ENCODE data around the gene LILRA1.
"Not testable (repeated sequence)": the region's sequence is repeated elsewhere in the genome, so short reads cannot be mapped to it uniquely, and the experiment has no call there.

The LILRA1 gene

DNA sequence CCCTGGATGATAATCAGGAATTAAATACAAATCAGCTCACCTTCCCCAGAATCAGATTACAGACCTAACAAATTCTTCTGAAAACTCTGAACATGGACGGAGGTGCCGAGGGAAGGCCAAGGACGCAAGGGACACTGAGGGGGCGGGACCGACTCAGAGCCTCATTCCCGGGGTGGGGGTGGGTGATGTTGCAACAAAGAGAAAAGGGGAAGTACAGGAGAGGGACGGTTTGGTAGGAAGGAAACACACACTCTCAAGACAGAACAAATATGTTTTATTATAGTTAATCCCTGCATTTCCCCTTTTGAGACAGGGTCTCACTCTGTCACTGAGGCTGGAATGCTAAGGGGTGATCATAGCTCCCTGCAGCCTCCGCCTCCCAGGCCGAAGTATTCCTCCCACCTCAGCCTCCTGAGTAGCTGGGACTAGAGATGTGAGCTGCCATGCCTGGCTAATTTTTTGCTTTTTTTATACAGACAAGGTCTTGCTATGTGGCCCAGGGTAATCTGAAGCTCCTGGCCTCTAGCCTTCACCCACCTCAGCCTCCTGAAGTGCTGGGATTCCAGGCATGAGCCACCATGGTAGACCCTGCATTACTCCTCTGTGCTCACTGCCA lies 20.6 kb upstream of the LILRA1 start:
- H3K4me3 ChIP-seq: peak overlapping the region; percentile 30
- TF ChIP-seq, protein P1, sequence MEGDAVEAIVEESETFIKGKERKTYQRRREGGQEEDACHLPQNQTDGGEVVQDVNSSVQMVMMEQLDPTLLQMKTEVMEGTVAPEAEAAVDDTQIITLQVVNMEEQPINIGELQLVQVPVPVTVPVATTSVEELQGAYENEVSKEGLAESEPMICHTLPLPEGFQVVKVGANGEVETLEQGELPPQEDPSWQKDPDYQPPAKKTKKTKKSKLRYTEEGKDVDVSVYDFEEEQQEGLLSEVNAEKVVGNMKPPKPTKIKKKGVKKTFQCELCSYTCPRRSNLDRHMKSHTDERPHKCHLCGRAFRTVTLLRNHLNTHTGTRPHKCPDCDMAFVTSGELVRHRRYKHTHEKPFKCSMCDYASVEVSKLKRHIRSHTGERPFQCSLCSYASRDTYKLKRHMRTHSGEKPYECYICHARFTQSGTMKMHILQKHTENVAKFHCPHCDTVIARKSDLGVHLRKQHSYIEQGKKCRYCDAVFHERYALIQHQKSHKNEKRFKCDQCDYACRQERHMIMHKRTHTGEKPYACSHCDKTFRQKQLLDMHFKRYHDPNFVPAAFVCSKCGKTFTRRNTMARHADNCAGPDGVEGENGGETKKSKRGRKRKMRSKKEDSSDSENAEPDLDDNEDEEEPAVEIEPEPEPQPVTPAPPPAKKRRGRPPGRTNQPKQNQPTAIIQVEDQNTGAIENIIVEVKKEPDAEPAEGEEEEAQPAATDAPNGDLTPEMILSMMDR (IDR thresholded peaks at IDR 0.05): no peak
- H3K27ac ChIP-seq: peak overlapping the region in 1 of 2 donors; percentile 54
- no peak for DNase-seq (ENCODE audit: low spot score)

GRCh38 chr19:54573330-54573872 lies 20.0 kb upstream of the LILRA1 start, which contains the start of gene LILRA2:
Gene LILRA2 (plus strand): TSS chr19:54573790. CDS start chr19:54573879, 89 bp downstream.
- Histone ChIP-seq H3K27ac (peak within 1 kb of the TSS in 1 of 2 donors; percentile 54), H3K4me3 (peak within 1 kb of the TSS; percentile 30)
- DNase-seq (ENCODE audit: low spot score): no peak
- TF ChIP-seq, protein P1 (IDR thresholded peaks at IDR 0.05): no peak

DNA sequence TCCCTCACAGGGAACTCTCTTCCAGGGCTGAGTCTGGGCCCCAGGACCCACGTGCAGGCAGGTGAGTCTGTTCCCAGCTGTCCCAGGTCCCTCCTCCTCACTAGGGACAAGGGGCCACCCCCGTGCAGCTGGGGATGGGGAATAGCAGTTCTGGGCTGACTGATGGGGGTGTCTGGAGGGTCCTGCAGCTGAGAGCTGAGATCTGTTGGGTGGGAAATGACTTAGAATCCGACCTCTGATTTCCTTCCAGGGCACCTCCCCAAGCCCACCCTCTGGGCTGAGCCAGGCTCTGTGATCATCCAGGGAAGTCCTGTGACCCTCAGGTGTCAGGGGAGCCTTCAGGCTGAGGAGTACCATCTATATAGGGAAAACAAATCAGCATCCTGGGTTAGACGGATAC lies 19.4 kb upstream of the LILRA1 start:
- Histone ChIP-seq H3K4me3 (no peak overlapping the region), H3K27ac (no peak overlapping the region)
- TF ChIP-seq, protein P1 (IDR thresholded peaks at IDR 0.05): no peak

DNA sequence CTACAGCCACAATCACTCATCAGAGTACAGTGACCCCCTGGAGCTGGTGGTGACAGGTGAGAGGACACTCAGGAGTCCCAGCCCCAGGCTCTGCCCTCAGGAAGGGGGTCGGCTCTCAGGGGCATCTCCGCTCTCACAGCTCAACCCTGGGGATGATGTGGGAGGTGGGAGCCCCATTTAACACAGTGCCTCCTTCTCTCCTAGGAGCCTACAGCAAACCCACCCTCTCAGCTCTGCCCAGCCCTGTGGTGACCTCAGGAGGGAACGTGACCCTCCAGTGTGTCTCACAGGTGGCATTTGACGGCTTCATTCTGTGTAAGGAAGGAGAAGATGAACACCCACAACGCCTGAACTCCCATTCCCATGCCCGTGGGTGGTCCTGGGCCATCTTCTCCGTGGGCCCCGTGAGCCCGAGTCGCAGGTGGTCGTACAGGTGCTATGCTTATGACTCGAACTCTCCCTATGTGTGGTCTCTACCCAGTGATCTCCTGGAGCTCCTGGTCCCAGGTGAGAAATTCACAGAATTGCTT lies 18.8 kb upstream of the LILRA1 start:
- H3K4me3 ChIP-seq: no peak overlapping the region
- DNase-seq (ENCODE audit: low spot score): no peak
- TF ChIP-seq, protein P1 (IDR thresholded peaks at IDR 0.05): no peak
- H3K27ac ChIP-seq: no peak overlapping the region

More for the DNA sequence above, 19.4 kb upstream of the LILRA1 start:
- no peak for DNase-seq (ENCODE audit: low spot score)

DNA sequence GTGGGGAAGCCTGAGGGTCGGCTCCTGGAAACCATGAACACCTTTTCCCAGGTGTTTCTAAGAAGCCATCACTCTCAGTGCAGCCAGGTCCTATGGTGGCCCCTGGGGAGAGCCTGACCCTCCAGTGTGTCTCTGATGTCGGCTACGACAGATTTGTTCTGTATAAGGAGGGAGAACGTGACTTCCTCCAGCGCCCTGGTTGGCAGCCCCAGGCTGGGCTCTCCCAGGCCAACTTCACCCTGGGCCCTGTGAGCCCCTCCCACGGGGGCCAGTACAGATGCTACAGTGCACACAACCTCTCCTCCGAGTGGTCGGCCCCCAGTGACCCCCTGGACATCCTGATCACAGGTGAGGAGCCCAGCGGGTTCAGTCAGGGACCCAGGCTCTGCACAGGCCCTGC lies 18.2 kb upstream of the LILRA1 start:
- not testable (repeated sequence) for H3K4me3 ChIP-seq; DNase-seq (ENCODE audit: low spot score); H3K27ac ChIP-seq

DNA sequence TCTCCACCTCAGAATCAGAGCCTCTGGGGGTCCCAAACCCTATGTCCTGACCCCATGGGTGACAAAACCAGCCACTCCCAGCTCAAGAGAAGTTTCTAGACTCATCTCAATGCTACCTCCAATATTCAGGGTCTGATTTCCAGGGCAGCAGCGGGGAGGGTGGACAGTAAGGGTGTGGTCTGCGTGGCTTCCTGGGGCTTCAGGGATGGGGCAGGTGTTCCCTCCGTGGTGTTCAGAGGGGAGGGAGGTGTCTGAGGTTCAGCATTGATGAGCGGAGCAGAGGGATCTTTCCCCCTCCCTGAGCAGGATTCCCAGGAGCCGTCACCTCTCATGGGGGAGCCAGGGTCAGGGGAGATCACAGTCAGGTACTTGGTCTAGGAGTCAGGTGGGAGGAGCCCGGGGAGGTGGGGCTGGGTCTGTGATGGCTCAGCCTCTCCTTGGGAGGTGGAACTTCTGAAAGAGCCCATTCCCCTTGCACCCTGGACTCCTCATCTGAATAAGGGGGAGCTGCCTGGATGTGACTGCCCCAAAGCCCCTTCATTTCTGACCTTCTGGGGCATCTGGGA lies 16.9 kb upstream of the LILRA1 start:
- Histone ChIP-seq H3K27ac (no peak overlapping the region), H3K4me3 (no peak overlapping the region)
- no peak for DNase-seq (ENCODE audit: low spot score)
- TF ChIP-seq, protein P1 (IDR thresholded peaks at IDR 0.05): no peak

DNA sequence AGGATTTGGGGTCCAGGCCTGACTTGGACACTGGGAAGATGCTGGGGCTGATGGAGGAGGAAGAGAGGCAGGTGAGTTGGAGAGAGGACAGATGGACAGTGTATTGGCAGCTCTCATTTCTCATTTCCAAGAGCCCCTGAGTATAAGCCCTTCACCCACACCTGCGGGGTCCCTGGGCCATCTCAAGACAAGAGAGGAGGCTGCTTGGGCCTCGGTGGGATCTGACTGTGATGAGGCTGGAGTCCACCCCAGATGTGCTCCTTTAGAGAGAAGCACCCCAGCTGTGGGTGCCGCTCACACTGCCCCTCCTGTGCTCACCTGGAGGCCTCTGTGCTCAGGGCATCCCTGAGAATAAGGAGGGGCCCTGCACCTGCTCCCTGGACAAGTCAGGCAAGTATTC lies 16.1 kb upstream of the LILRA1 start:
- no peak overlapping the region for H3K4me3 ChIP-seq
- TF ChIP-seq, protein P1 (IDR thresholded peaks at IDR 0.05): no peak
- DNase-seq (ENCODE audit: low spot score): no peak
- no peak overlapping the region for H3K27ac ChIP-seq

GRCh38 chr19:54578268-54578667 lies 15.2 kb upstream of the LILRA1 start:
- not testable (repeated sequence) for DNase-seq (ENCODE audit: low spot score); H3K27ac ChIP-seq; H3K4me3 ChIP-seq
